GM21529 (cell line): ENCODE measurements around the gene CCDC136.

ENCODE experiments used
- ATAC-seq: cut with Tn5 transposase; IDR thresholded peaks from one replicate; pipeline ENCODE4 v1.9.1; 2021; ENCODE audit not compliant: unreplicated experiment

The CCDC136 gene

DNA sequence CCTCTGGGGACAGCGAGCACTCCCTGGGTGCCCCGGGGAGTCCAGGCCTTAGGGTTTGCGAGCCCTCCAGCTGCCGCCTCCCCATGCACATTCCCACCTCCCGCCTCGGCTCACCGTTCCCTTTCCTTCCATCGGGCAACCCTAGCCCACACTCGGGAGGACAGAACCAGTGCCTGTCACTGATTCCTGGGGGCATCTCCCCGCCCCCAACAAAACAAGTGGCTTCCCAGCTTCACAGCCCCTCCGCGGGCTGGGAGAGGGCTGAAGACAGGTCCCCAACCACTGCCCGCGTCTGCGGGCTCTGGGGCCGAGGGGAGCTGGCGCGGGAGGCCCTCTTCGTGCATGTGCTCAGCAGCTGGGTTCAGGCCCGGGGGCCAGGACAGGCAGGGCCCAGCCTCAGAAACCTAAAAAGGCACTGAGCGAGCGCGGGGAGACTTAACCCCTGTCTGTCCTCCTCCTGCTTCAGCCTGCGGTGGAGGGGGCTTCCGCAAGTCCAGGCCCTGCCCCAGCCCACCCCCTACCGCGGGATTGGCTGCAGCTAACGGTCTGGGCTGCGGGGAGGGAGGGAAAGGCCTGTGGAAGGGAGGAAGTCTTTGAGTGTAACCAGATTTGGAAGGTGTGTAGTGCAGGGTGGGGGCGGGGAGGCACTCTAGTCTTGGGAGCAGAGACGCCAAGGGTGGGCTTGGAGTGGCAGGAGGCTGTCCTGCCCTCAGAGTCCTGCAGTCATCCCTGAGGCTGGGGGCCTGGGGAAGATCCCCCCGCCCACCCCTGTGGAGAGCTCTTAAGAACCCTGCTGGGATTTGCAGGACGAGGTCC is 39.6 kb downstream of the CCDC136 start:
- ATAC-seq, result no peak

DNA sequence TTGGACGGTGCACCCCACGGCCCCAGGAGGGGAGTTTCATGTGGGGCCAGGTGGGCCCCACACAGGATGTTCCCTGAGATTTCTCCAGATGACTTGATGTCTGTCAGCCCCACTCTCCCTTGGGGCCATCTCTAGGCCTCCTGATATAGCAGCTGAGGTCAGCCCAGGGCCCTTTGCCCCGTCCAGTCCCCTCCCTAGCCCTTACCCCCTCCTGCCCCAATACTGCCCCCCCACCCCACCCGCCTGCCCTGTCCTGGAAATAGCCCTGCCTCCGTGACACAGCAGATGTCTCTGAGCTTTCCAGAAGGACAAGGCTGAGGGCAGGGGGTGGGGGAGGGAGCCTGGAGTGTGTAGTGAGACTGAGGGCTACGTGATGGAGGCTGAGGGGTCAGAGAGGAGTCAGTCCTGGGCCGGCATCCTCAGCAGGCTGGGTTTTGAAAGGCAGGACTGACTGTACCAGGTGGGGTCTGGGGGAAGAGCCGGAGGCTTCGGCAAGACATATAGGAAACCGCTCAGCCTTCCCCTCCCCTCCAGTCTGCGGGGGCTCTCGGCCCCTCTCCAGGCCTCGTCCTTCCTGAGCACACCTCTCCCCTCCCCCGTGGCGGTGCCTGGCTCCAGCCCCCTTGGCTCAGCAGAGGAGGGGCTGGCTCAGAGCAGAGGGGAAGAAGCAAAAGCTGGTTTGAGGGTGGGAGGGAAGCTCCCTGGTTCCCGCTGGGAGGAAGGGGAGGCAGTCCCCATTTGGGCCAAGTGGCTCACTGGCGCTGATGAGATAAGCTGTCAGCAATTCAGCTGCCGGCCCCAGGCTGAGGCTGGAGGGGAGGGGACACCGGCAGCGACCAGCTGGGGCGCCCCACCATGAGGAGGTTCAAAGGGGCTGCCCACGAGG is 40.5 kb downstream of the CCDC136 start:
- ATAC-seq, result no peak

DNA sequence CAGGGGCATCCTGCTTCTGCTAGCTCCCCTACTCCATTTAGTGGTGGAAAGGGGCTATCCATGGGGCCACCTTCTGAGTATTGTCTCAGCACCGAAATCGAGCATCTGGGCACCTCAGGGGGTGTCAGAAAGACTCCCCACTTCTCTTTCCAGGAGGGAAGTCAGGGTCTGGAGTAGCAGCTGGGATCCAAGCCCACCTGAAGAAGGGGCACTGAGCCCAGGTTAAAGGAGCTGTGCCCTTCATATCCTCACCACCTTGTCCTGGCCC is 41.0 kb downstream of the CCDC136 start:
- no peak for ATAC-seq

DNA sequence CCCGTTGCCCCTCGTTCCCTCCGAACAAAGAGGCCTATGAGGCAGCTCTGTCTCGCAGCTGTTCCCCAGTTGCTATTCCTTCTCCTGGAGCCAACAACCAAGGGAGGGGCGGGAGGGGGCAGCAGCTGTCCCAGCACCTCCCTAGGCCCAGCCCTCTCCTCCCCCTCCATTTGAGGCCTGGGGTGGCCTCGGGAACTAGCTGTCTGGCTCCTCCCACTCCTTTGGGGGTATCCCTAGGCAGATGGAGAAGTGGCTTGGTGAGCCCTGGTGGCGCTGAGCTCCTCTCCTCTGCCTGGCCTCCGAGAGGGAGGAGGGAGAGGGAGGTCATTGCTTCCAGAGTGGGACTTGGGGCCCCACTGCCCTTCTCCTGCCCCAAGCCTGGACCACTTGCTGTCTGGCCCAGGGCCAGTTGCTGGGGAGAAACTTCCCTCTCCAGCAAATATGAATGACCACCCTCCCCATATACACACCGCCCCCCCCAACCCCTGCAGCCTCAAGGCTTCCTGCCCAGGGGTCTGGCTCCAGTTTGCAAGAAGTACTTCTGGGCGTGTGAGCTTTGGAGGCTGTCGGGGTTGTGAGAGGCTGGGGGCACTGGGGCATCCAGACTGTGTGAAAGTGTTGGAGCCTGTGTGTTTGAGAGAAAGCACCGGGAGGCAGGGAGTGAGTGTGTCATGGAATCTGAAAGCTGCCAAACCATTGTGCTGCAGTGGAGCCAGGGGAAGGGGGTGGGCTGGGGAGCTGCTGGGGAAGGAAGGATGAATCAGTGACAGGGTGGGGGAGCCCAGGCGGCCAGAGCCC is 41.6 kb downstream of the CCDC136 start:
- no peak for ATAC-seq

DNA sequence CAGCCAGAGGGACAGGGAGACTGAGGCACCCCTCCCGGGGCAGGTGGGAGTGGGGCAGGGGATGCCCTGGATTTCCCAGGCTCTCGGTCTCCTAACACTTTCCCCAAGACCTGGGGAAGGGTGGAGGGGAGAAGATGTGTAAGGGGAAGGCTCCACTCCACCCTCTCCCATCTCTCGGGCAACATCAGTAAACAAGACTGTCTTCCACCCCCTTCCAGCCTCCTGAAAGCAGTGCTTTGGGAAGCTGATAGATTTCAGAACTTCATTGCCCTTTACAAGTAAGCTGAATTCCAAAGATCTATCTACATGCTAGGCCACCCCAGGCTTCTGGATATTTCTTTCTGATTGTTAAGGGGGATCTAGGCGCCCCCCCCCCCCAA is 42.2 kb downstream of the CCDC136 start:
- ATAC-seq, result no peak

DNA sequence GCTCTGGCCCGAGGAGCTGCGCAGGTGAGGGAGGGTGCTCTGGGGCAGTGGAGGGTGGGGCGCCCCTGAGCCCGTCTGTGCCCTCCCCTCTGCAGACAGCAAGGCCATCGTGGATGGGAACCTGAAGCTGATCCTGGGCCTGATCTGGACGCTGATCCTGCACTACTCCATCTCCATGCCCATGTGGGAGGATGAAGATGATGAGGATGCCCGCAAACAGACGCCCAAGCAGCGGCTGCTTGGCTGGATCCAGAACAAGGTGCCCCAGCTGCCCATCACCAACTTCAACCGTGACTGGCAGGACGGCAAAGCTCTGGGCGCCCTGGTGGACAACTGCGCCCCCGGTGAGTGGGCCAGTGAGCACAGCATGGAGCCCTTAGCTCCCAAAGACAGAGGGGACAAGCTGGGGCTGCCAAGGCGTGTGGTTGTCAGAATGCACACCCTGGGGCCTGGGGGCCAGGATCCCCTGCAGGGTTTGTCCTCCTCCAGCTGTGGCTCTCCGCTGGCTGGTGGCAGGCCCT is 43.5 kb downstream of the CCDC136 start:
- ATAC-seq, result no peak

DNA sequence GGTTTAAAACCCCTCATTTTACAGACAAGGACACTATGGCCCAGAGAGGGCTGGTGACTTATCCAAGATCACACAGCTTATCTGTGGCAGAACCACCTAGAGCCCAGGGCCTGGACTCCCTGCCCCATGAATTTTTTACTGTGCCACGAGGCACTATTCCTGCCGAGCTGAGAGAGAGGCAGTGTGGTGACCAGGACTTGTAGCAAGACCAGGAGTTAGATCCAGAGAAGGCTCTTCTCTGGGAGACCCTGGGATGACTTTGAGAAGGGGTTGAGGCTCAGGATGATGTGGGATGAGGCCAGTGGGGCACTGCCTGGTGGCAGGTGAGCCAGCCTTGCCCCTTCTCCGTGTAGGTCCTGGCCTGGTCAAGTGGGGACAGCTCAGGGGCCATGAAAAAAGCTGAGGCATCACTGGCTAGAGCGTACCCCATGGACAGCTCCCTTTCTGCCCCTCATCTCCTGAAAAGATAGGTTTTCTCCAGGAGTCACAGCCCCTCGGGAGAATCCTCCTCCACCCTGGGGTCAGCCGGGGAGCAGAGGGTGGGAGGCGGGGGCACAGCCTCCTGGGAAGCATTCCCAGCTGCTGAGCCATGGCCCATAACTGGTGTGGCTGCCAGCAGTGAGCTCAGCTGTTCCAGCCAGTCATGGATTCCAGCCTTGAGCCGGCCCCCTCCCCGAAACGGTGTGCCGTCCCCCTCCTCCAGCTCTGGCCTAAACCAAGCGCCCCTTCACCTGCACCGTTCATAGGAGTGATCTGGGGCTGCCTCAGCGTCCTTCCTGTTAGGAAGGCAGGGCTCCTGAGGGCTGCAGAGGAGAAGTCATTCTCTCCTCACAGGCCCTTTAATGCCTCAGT is 44.2 kb downstream of the CCDC136 start:
- no peak for ATAC-seq

DNA sequence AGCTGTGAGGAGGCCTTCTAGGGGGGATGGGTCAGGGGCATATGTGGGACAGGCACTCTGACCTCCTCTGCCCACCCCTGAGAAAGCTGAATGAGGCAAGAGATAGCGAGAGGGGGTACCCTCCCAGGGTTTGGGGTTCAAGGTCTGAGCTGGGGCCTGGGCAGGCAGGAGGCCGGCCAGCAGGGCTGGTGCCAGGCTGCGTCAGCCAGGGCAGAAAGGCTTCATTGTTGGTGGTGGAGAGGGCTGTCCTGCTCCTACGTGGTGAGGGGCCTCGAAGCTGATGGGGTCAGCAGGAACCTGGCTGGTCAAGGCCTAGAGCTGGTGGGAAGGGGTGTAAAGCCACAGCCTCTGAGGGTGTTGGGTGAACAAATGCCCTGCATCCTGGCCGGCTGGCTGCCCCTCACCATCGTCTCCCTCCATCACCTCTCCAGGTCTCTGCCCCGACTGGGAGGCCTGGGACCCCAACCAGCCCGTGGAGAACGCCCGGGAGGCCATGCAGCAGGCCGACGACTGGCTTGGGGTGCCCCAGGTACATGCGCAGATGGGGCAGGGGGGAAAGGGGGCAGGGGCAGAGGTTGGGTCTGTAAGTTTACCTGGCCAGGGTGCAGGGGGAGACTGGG is 45.1 kb downstream of the CCDC136 start:
- no peak for ATAC-seq

DNA sequence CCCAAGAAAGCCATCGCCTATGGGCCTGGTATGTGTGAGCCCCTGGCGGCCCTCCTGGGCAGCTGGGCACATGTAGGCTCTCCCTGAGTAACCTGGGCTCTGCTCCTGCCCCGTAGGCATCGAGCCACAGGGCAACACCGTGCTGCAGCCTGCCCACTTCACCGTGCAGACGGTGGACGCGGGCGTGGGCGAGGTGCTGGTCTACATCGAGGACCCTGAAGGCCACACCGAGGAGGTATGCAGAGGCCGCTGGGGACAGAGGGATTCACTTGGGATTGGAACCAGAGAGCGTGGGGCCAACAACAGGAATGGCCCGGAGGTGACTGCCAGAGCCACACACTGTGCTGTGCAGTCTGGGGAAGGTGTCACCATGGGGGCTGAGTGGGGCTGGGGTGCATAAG is 45.8 kb downstream of the CCDC136 start:
- ATAC-seq, result no peak

DNA sequence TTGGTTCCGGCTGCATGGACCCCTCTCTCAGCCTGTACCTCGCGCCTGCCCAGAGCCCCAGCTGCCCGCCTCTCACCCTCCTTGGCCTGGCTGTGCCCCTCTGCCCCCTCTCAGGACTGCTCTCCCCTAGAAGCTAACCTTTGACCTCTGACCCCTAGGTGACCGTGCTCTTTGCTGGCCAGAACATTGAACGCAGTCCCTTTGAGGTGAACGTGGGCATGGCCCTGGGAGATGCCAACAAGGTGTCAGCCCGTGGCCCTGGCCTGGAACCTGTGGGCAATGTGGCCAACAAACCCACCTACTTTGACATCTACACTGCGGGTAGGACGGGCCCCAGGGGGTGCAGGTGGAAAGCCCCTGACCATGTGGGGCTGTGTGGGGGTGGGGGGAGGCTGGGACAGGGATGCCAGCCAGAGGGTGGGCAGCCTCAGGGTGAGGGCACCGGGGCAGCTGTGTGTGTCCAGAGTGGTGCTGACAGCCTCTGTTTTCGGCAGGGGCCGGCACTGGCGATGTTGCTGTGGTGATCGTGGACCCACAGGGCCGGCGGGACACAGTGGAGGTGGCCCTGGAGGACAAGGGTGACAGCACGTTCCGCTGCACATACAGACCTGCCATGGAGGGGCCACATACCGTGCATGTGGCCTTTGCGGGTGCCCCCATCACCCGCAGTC is 46.5 kb downstream of the CCDC136 start:
- ATAC-seq, result no peak

DNA sequence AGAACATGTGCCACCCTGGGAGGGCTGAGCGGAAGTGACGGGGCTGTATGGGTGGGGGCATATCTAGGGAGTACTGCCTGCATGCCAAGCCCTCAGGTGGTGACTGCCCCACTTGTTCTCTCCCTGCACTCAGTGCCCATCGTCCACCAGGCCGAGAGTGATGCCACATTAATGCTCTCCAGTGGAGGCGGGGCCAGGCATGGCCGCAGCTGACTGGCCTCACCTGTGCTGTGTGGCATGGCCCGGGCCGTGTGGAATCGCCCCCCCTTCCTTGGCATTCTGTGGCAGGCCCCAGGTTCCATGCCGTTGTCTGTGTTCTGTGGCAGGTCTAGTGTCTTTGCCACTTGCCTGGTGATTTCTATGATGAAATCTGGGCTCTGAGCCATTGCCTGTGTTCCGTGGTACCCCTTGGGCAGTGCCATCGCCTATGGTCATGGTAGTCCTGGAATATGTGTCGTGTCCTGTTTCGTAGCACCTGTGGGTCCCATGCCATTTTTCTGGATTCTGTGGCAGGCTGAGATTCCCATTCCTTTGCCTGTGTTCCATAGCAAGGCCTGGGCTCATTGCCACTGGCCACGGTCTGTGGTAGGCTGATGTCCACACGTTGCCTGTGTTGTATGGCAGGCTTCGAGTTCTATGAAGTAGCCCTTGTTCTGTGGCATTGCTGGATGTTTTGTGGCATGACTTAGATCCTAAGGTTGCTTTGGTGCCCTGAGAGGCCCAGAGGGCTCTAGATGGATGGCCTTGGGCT is 47.4 kb downstream of the CCDC136 start:
- ATAC-seq, result no peak

DNA sequence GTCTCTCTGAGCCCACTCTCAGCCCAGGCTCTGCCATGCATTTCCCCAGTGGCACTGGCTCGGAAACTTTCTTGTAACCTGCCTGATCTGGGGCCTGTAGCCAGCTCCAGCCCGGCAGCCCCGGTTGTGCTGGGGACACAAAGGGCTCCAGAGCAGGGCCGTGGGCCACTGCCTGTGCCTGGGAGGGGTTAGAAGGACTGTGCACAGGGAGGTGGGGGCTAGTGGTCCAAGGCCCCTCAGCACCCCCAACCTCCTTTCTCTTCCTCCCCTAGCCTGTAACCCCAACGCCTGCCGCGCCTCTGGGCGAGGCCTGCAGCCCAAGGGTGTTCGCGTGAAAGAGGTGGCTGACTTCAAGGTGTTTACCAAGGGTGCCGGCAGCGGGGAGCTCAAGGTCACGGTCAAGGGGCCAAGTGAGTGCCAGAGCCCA is 48.0 kb downstream of the CCDC136 start:
- no peak for ATAC-seq

DNA sequence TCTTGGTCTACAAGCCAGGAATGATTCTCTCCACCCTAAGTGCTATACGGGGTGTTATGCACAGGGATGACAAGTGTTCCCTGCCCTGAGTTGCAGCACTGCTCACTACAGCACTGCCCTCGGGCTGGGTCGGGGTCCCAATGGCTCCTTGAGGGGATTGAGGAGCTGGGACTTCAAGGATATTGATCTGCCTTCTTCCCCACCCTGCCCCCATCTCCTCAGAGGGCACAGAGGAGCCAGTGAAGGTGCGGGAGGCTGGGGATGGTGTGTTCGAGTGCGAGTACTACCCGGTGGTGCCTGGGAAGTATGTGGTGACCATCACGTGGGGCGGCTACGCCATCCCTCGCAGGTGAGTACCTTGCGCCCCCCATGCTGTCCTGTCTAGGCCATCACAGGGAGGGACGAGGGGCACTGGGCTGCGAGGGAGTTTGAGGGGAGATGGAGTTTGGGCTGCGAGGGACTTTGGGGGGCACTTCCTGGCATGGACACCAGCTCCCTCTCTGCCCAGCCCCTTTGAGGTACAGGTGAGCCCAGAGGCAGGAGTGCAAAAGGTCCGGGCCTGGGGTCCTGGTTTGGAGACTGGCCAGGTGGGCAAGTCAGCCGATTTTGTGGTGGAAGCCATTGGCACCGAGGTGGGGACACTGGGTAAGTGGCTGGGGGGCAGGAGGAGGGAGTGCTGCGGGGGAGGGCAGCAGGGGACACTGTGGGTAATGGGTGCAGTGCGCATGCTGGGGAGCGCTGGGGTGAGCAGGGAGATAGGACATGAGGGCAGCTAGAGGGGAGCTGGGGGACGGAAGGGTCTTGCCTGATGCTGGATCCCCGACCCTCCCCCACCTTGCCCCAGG is 48.8 kb downstream of the CCDC136 start:
- ATAC-seq, result no peak

DNA sequence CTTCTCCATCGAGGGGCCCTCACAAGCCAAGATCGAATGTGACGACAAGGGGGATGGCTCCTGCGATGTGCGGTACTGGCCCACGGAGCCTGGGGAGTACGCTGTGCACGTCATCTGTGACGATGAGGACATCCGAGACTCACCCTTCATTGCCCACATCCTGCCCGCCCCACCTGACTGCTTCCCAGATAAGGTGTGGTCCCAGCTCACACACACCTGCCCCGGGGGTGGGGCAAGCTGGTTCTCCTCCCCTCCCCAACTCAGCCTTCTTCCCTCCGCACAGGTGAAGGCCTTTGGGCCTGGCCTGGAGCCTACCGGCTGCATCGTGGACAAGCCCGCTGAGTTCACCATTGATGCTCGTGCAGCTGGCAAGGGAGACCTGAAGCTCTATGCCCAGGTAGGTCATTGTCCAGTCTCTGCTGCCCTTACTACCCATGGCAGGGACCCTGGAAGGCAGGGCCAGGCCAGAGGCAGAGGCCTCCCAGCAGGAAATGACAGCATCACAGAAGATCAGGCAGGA is 49.5 kb downstream of the CCDC136 start:
- no peak for ATAC-seq

DNA sequence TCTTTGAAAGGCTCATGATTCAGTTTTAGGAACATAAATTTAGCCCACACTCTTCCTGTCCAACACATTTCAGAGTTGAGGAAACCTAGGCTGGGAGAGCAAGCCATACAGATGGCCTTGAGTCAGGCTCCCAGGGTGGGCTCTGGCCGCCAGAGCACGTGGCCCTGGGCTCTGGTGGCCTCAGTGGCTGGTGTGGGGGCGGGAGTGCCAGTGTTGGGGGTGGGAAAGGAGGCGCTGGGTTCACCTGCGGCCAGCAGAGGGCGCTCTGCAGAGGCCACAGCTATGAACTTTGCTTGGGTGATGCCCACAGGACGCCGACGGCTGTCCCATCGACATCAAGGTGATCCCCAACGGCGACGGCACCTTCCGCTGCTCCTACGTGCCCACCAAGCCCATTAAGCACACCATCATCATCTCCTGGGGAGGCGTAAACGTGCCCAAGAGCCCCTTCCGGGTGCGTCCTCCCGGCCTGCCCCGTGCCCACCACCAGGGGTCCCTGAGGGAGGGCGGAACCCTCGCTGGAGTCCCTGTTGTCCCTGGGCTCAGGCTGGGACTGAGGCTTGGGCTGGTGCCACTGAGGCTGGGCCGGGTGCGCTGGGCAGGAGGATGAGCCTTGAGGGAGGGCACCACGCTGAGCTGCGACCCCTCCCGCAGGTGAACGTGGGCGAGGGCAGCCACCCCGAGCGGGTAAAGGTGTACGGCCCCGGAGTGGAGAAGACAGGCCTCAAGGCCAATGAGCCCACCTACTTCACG is 50.3 kb downstream of the CCDC136 start:
- no peak for ATAC-seq

DNA sequence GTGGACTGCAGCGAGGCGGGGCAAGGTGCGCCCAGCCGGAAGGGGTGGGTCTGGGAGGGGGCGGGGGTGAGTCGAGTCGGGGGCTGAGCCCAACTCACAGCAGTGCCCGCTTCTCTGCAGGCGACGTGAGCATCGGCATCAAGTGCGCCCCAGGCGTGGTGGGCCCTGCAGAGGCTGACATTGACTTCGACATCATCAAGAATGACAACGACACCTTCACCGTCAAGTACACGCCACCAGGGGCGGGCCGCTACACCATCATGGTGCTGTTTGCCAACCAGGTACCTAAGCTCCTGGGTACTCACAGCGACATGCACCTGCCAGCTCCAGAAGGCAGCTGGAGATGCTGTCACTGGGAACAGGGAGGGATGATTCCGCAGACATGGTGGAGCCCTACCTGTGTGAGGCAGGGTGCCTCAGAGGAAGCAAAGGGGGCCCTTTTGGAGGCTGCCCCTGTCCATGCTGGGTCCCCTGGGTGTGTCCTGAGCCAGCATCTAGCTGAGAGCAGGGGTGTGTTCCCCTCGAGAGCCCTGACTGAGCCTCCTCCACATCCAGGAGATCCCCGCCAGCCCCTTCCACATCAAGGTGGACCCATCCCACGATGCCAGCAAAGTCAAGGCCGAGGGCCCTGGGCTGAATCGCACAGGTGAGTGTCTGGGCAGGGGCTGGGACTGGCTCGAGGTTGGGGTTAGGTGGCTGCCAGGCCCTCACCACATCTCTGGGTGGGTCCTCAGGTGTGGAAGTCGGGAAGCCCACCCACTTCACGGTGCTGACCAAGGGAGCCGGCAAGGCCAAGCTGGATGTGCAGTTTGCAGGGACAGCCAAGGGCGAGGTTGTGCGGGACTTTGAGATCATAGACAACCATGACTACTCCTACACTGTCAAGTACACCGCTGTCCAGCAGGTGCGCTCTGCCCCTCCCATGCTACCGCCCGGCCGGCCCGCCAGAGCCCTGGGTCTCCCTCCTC is 51.2 kb downstream of the CCDC136 start:
- no peak for ATAC-seq
